ENCODE measurements around the gene TCERG1L. TPM values are rescaled to one million over a fixed set of nuclear protein-coding genes. Genes with fewer than 3 reads are reported as not detected.

The TCERG1L gene
- total RNA-seq, 1 experiment from 2014 or later: not detected

- no peaks in the 10 kb centered on the region for H3F3A ChIP-seq (ENCODE audit: insufficient read depth, low read depth)
- intact Hi-C loops (cut with micrococcal nuclease; ENCODE audit: unreplicated experiment): no loop called here
- no peaks in the 10 kb centered on the region for H3K4me1 ChIP-seq (replicated peaks; ENCODE audit: insufficient read depth)
- H3K4me2 ChIP-seq: no peak overlapping the region
- ChIA-PET POLR2A (ENCODE audit: unreplicated experiment) (no interaction called here), CTCF (no interaction called here)
- H3K9me2 ChIP-seq (ENCODE audit: insufficient read depth): no peaks in the 10 kb centered on the region
- no peaks in the 10 kb centered on the region for H3K79me2 ChIP-seq (ENCODE audit: low read depth)
- no peaks in the 10 kb centered on the region for H3K9me3 ChIP-seq (ENCODE audit: insufficient read depth, low read depth)
- DNase-seq: no peak
- peaks cover 48% of the 10 kb centered on the region for H3K27me3 ChIP-seq (ENCODE audit: insufficient read depth, low read depth)
- no peak overlapping the region for H3K4me3 ChIP-seq
- TF ChIP-seq EZH2 (IDR thresholded peaks at IDR 0.05; ENCODE audit: low read depth) (no peak), CTCF (conservative IDR thresholded peaks at IDR 0.05) (no peak)
- no peak overlapping the region for H3K27ac ChIP-seq
- no peaks in the 10 kb centered on the region for H3K36me3 ChIP-seq (ENCODE audit: low read depth)
- no peaks in the 10 kb centered on the region for H4K20me1 ChIP-seq (ENCODE audit: insufficient read depth)
- no peak overlapping the region for H2AFZ ChIP-seq
- BruUV-seq (replicated peaks): no TSS peak
Observed at GRCh38 chr10:131112691-131113090, 198.8 kb downstream of the TCERG1L start.

- TF ChIP-seq EZH2 (IDR thresholded peaks at IDR 0.05; ENCODE audit: low read depth): no peak
- no peak for TF ChIP-seq CTCF (conservative IDR thresholded peaks at IDR 0.05)
- POLR2A ChIA-PET (ENCODE audit: unreplicated experiment): no interaction called here
- H3F3A ChIP-seq (ENCODE audit: insufficient read depth, low read depth): no peaks in the 10 kb centered on the region
- H3K9me2 ChIP-seq (ENCODE audit: insufficient read depth): no peaks in the 10 kb centered on the region
- no peak overlapping the region for H3K4me3 ChIP-seq
- H3K4me2 ChIP-seq: no peak overlapping the region
- H4K20me1 ChIP-seq (ENCODE audit: insufficient read depth): no peaks in the 10 kb centered on the region
- no peak overlapping the region for H2AFZ ChIP-seq
- no TSS peak for BruUV-seq (replicated peaks)
- no peak overlapping the region for H3K27ac ChIP-seq
- no peaks in the 10 kb centered on the region for H3K4me1 ChIP-seq (replicated peaks; ENCODE audit: insufficient read depth)
- intact Hi-C loops (cut with micrococcal nuclease; ENCODE audit: unreplicated experiment): no loop called here
- DNase-seq: no peak
- H3K27me3 ChIP-seq (ENCODE audit: insufficient read depth, low read depth): peaks cover 37% of the 10 kb centered on the region
- no peaks in the 10 kb centered on the region for H3K9me3 ChIP-seq (ENCODE audit: insufficient read depth, low read depth)
- CTCF ChIA-PET: no interaction called here
- no peaks in the 10 kb centered on the region for H3K36me3 ChIP-seq (ENCODE audit: low read depth)
- no peaks in the 10 kb centered on the region for H3K79me2 ChIP-seq (ENCODE audit: low read depth)
Observed at GRCh38 chr10:131111471-131112080, 199.9 kb downstream of the TCERG1L start.

GRCh38 chr10:131111007-131111406 is 200.5 kb downstream of the TCERG1L start:
- Histone ChIP-seq H3K4me2 (no peak overlapping the region), H3K27me3 (ENCODE audit: insufficient read depth, low read depth) (peaks cover 31% of the 10 kb centered on the region), H3K9me2 (ENCODE audit: insufficient read depth) (no peaks in the 10 kb centered on the region), H2AFZ (no peak overlapping the region), H3K27ac (no peak overlapping the region), H3F3A (ENCODE audit: insufficient read depth, low read depth) (no peaks in the 10 kb centered on the region), H4K20me1 (ENCODE audit: insufficient read depth) (no peaks in the 10 kb centered on the region), H3K9me3 (ENCODE audit: insufficient read depth, low read depth) (no peaks in the 10 kb centered on the region), H3K4me3 (no peak overlapping the region), H3K4me1 (replicated peaks; ENCODE audit: insufficient read depth) (no peaks in the 10 kb centered on the region), H3K79me2 (ENCODE audit: low read depth) (no peaks in the 10 kb centered on the region), H3K36me3 (ENCODE audit: low read depth) (no peaks in the 10 kb centered on the region)
- POLR2A ChIA-PET (ENCODE audit: unreplicated experiment): no interaction called here
- CTCF ChIA-PET: no interaction called here
- BruUV-seq (replicated peaks): no TSS peak
- intact Hi-C loops (cut with micrococcal nuclease; ENCODE audit: unreplicated experiment): no loop called here
- TF ChIP-seq EZH2 (IDR thresholded peaks at IDR 0.05; ENCODE audit: low read depth) (no peak), CTCF (conservative IDR thresholded peaks at IDR 0.05) (no peak)
- DNase-seq: no peak

Data from PC-9 (cell line).